ENCODE results near the gene GRM2. TPM values are rescaled to one million over a fixed set of nuclear protein-coding genes. Genes with fewer than 3 reads are reported as not detected.
"Not testable (repeated sequence)": the region's sequence is repeated elsewhere in the genome, so short reads cannot be mapped to it uniquely, and the experiment has no call there.

The GRM2 gene
- total RNA-seq, 1 donor, result 1.6 TPM

DNA sequence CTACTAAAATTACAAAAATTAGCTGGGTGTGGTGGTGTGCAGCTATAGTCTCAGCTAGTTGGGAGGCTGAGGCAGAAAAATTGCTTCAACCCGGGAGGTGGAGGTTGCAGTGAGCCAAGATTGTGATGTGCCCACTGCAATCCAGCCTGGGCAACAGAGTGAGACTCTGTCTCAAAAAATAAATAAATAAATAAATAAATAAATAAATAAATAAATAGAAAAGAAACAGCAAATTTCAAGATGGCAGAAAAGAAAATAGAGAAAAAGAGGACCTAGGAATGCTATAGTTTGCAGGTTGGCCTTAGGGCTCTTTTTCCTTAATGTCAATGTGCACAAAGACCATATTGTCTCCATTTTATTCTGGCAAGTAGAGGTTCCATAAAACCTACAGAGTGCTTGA, 44.0 kb downstream of the GRM2 start:
- no peaks in the 10 kb centered on the region for H3K9me3 ChIP-seq (ENCODE audit: low read depth, low read length)
- no peaks in the 10 kb centered on the region for H3K4me1 ChIP-seq (ENCODE audit: insufficient read depth, low read length)
- H3K4me3 ChIP-seq (ENCODE audit: low read length), result no peak overlapping the region
- H3K27me3 ChIP-seq (ENCODE audit: insufficient read depth, low read length), result no peaks in the 10 kb centered on the region

DNA sequence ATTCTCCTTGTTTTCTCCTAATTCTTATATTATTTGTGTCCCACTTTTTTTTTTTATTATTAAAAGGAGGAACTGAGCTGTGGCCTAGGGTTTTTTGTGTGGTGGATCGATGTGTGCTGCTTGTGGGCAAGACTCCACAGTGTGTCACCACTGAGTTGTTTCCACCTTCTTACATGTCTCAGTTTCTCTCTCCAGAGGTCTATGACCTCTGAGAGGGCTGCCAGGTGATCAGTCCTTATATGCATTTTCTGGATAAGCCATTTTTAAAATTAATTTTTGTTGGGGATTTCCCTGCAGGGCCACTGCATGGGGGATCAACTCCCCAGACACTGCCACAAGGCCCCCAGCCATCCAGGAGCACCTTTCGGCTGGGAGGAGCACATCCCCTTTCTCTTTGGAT, 44.4 kb downstream of the GRM2 start:
- no peaks in the 10 kb centered on the region for H3K9me3 ChIP-seq (ENCODE audit: low read depth, low read length)

DNA sequence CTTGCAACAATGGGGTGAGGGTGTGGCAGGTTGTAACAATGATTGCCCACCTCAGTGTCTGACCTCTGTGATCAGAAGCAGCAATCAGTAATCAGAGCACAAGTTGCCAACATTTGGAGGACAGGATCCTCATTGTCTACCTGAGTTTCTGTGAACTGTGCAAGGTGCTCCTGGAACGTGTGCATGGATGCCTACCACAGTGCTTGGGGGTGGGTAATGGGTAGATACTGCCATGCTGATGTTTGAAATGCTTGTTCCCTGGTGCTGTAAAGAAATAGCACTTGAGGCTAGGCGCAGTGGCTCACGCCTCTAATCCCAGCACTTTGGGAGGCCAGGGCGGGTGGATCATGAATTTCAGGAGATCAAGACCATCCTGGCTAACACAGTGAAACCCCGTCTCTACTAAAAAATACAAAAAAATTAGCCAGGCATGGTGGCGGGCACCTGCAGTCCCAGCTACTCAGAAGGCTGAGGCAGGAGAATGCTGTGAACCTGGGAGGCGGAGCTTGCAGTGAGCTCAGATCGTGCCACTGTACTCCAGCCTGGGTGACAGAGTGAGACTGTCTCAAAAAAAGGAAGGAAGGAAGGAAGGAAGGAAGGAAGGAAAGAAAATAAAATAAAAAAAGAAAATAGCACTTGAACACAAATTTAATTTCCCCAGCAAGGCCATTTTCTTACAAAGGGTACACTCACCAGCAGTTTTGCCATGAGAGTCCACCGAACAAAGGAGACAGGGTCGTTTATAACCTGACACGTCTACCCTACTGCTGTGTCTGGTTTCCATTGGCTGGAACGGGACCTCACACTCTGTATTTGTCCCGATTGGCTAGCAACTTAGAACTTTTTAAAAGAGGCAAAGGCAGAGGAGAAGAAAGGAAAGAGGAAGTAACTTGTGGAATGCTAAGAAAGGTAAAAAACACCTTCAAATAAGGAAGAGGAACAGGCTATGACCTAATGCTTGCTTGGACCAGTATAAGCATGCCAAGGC, 47.2 kb downstream of the GRM2 start:
- not testable (repeated sequence) for H3K4me1 ChIP-seq (ENCODE audit: insufficient read depth, low read length); H3K4me3 ChIP-seq (ENCODE audit: low read length); H3K9me3 ChIP-seq (ENCODE audit: low read depth, low read length); H3K27me3 ChIP-seq (ENCODE audit: insufficient read depth, low read length)

More for the DNA sequence above, 44.4 kb downstream of the GRM2 start:
- Histone ChIP-seq H3K4me3 (ENCODE audit: low read length) (no peak overlapping the region), H3K4me1 (ENCODE audit: insufficient read depth, low read length) (no peaks in the 10 kb centered on the region), H3K27me3 (ENCODE audit: insufficient read depth, low read length) (no peaks in the 10 kb centered on the region)

DNA sequence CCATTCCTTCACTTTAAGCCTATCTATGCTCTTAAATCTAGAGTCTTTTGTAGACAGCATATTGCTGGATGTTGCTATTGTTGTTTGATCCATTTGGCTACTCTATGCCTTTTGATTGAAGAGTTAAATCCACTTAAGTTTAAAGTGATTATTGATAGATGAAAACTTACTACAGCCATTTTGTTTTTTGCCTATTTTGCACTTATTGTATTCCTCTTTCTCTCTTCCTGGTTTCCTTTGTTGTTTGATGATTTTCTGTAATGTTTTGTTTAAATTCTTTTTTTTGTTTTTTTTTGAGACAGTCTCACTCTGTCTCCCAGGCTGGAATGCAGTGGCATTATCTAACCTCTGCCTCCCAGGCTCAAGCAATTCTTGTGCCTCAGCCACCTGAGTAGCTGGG, 52.3 kb downstream of the GRM2 start:
- Histone ChIP-seq H3K4me3 (ENCODE audit: low read length) (no peak overlapping the region), H3K9me3 (ENCODE audit: low read depth, low read length) (peaks cover 16% of the 10 kb centered on the region), H3K4me1 (ENCODE audit: insufficient read depth, low read length) (no peaks in the 10 kb centered on the region), H3K27me3 (ENCODE audit: insufficient read depth, low read length) (peaks cover 6% of the 10 kb centered on the region)

Other genes with a start within 250 kb of the GRM2 start
- 17.9 TPM for gene DCAF1, start 207.1 kb upstream of the GRM2 start, total RNA-seq
- gene RAD54L2, start 168.3 kb upstream of the GRM2 start, total RNA-seq, result 36.1 TPM
- 20.1 TPM for gene TEX264, start 35.8 kb upstream of the GRM2 start, total RNA-seq
- gene IQCF6, start 72.2 kb downstream of the GRM2 start, total RNA-seq, result not detected
- gene IQCF2, start 154.5 kb downstream of the GRM2 start, total RNA-seq, result not detected
- not detected for gene IQCF5, start 168.5 kb downstream of the GRM2 start, total RNA-seq
- not detected for gene IQCF1, start 196.3 kb downstream of the GRM2 start, total RNA-seq
- 2.7 TPM for gene RRP9, start 234.8 kb downstream of the GRM2 start, total RNA-seq
- gene PARP3, start 235.3 kb downstream of the GRM2 start, total RNA-seq, result 6.2 TPM
- gene GPR62, start 248.3 kb downstream of the GRM2 start, total RNA-seq, result 0.10 TPM